SHP77 (cell line): Measurements from ENCODE around the gene PMM2.

Experiments
- DNase-seq, 2 experiments: peaks; one replicate each; lab custom pipeline; 2025; lab: John Stamatoyannopoulos, UW

Gene PMM2

GRCh38 chr16:8887952-8888560 is 90.4 kb downstream of the PMM2 start:
- DNase-seq: no peak

GRCh38 chr16:8888951-8889892 is 91.6 kb downstream of the PMM2 start:
- no peak for DNase-seq

- DNase-seq: no peak
Observed at GRCh38 chr16:8889893-8890548, 92.4 kb downstream of the PMM2 start.

GRCh38 chr16:8890549-8890921 is 92.9 kb downstream of the PMM2 start:
- no peak for DNase-seq

GRCh38 chr16:8892101-8892575 is 94.5 kb downstream of the PMM2 start:
- DNase-seq: no peak

- no peak for DNase-seq
Observed at GRCh38 chr16:8893426-8893825, 95.8 kb downstream of the PMM2 start.

- no peak for DNase-seq
Observed at GRCh38 chr16:8893976-8894690, 96.5 kb downstream of the PMM2 start.

- no peak for DNase-seq
Observed at GRCh38 chr16:8894736-8895334, 97.2 kb downstream of the PMM2 start.

- no peak for DNase-seq
Observed at GRCh38 chr16:8898660-8899318, 101.2 kb downstream of the PMM2 start.
